Loucy (cell line): ENCODE results near the gene NOS2.
"Not testable (repeated sequence)": the region's sequence is repeated elsewhere in the genome, so short reads cannot be mapped to it uniquely, and the experiment has no call there.

Source experiments
- H2AFZ ChIP-seq: fragments of 200-600 bp; sonication (generic); 2 replicates; pipeline ENCODE4 v1.6.0; 2016; ENCODE audit warnings: antibody characterized with exemption, mild to moderate bottlenecking, low read length, moderate library complexity
- H3F3A ChIP-seq: fragments of 200-600 bp; 2 replicates; pipeline ENCODE4 v1.6.0; 2016; ENCODE audit warnings: antibody characterized with exemption, low read depth, mild to moderate bottlenecking
- H3K27me3 ChIP-seq: fragments of 200-600 bp; sonication (generic); 2 replicates; pipeline ENCODE4 v1.6.1; 2014; ENCODE audit warnings: low read length, mild to moderate bottlenecking; ENCODE audit not compliant: insufficient read depth, poor library complexity, severe bottlenecking
- H3K36me3 ChIP-seq: fragments of 200-600 bp; sonication (generic); 2 replicates; pipeline ENCODE4 v1.6.1; 2016; ENCODE audit warnings: low read length; ENCODE audit not compliant: insufficient read depth
- H3K4me1 ChIP-seq: fragments of 200-600 bp; sonication (generic); 2 replicates; pipeline ENCODE4 v1.5.1; 2014; ENCODE audit warnings: low read length, mild to moderate bottlenecking; ENCODE audit not compliant: insufficient read depth, poor library complexity, severe bottlenecking
- H3K4me2 ChIP-seq: fragments of 200-600 bp; sonication (generic); 2 replicates; pipeline ENCODE4 v1.6.0; 2014; ENCODE audit warnings: antibody characterized with exemption, low read length, low read depth, mild to moderate bottlenecking; ENCODE audit not compliant: poor library complexity, severe bottlenecking
- H3K4me3 ChIP-seq: fragments of 200-600 bp; sonication (generic); 2 replicates; pipeline ENCODE4 v1.5.1; 2014; ENCODE audit warnings: low read length, mild to moderate bottlenecking, mixed read lengths; ENCODE audit not compliant: poor library complexity, severe bottlenecking
- H3K79me2 ChIP-seq: fragments of 200-600 bp; sonication (generic); 2 replicates; pipeline ENCODE4 v1.6.1; 2014; ENCODE audit warnings: low read length; ENCODE audit not compliant: insufficient read depth
- H3K9ac ChIP-seq: fragments of 200-600 bp; sonication (generic); 2 replicates; pipeline ENCODE4 v1.6.0; 2014; ENCODE audit warnings: mild to moderate bottlenecking, low read depth, low read length, moderate library complexity; ENCODE audit not compliant: poor library complexity, severe bottlenecking
- H3K9me2 ChIP-seq: fragments of 200-600 bp; sonication (generic); replicated peaks from 2 replicates; pipeline ENCODE4 v1.6.1; 2016; ENCODE audit warnings: low read depth, low read length, mixed read lengths
- H3K9me3 ChIP-seq: fragments of 200-600 bp; sonication (generic); 2 replicates; pipeline ENCODE4 v1.6.1; 2014; ENCODE audit warnings: mild to moderate bottlenecking, antibody characterized with exemption, low read length, low read depth; ENCODE audit not compliant: insufficient read depth
- H4K20me1 ChIP-seq: fragments of 200-600 bp; sonication (generic); 2 replicates; pipeline ENCODE4 v1.6.0; 2014; ENCODE audit warnings: antibody characterized with exemption, low read length, mild to moderate bottlenecking; ENCODE audit not compliant: insufficient read depth, poor library complexity, severe bottlenecking
- CTCF ChIP-seq: fragments of 200-600 bp; sonication (generic); conservative IDR thresholded peaks from 2 replicates; pipeline ENCODE4 v1.5.1; 2014; ENCODE audit warnings: mild to moderate bottlenecking, antibody characterized with exemption, low read length
- EZH2phosphoT487 ChIP-seq: fragments of 200-600 bp; IDR thresholded peaks from 2 replicates; pipeline ENCODE4 v1.6.1; 2018; ENCODE audit warnings: antibody characterized with exemption, mild to moderate bottlenecking, moderate library complexity, borderline replicate concordance

The NOS2 gene

GRCh38 chr17:27755706-27756466 is 44.4 kb downstream of the NOS2 start:
- H3K4me1 ChIP-seq: no peaks in the 10 kb centered on the region
- H3K9me2 ChIP-seq: no peaks in the 10 kb centered on the region
- H3K4me3 ChIP-seq: no peak overlapping the region
- H3K9ac ChIP-seq: no peak overlapping the region
- H3K4me2 ChIP-seq: no peak overlapping the region
- H3K9me3 ChIP-seq: no peaks in the 10 kb centered on the region
- no peak overlapping the region for H2AFZ ChIP-seq
- H3F3A ChIP-seq: no peaks in the 10 kb centered on the region
- no peaks in the 10 kb centered on the region for H3K27me3 ChIP-seq
- TF ChIP-seq CTCF (no peak), EZH2phosphoT487 (no peak)
- H4K20me1 ChIP-seq: no peaks in the 10 kb centered on the region
- H3K79me2 ChIP-seq: no peaks in the 10 kb centered on the region
- no peaks in the 10 kb centered on the region for H3K36me3 ChIP-seq

DNA sequence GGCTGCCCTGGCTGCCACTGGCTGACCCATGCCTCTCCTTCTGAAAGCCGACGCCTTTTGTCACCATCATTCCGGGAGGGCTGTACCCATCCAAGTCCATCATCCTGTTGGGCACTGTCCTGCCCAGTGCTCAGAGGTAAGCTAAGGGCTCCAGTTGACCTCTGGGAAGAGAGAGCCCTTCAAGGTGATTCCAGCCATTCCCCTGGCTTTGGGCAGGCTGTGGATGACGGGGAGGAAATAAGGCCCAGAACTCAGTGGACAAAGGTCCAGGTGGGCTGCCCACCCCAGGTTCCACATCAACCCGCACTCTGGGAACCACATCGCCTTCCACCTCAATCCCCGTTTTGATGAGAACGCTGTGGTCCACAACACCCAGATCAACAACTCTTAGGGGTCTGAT is 45.8 kb downstream of the NOS2 start:
- no peaks in the 10 kb centered on the region for H3K36me3 ChIP-seq
- no peak overlapping the region for H3K4me2 ChIP-seq
- H2AFZ ChIP-seq: no peak overlapping the region
- no peak overlapping the region for H3K4me3 ChIP-seq
- no peaks in the 10 kb centered on the region for H3K4me1 ChIP-seq
- TF ChIP-seq CTCF: no peak
- no peak for TF ChIP-seq EZH2phosphoT487
- H3K9me3 ChIP-seq: no peaks in the 10 kb centered on the region
- H3K27me3 ChIP-seq: no peaks in the 10 kb centered on the region
- no peaks in the 10 kb centered on the region for H4K20me1 ChIP-seq
- no peak overlapping the region for H3K9ac ChIP-seq
- no peaks in the 10 kb centered on the region for H3F3A ChIP-seq
- H3K9me2 ChIP-seq: no peaks in the 10 kb centered on the region
- no peaks in the 10 kb centered on the region for H3K79me2 ChIP-seq

DNA sequence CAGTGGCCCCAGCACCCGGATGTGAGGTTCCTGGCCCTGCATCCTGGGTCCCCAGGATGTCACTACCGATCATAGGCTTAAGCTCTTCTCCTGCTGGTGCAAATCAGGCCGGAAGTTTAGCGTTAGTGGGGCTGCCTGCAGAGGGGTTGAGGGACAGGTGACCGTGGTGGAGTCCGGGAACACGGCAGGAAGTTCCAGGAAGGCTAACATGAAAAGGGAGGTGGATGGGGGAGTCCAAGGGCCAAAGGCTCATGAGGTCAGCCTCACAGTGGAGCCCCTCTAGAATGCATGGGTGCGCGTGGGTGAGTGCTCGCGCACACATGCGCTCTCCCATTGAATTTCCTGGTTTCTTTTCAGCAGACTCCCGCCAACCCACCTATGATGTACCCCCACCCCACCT is 46.6 kb downstream of the NOS2 start:
- H3K36me3 ChIP-seq, H3K27me3 ChIP-seq, H3K4me3 ChIP-seq, H4K20me1 ChIP-seq, H3K79me2 ChIP-seq, H3K9me2 ChIP-seq, H2AFZ ChIP-seq, H3K4me2 ChIP-seq, H3F3A ChIP-seq, H3K9me3 ChIP-seq, H3K4me1 ChIP-seq, H3K9ac ChIP-seq: not testable (repeated sequence)
